Activated naive CD8-positive, alpha-beta T cell treated with anti-CD3 and anti-CD28 coated beads, Interleukin-2, amount 50 U/mL, for 24 hours (primary cell): ENCODE data around the gene GJB5.
A peak's percentile ranks its signal among the peaks of the same experiment; 100 is the strongest.

Source experiments
- ATAC-seq: fragments of 150-1000 bp; cut with Tn5 transposase; one replicate; pipeline ENCODE4 v1.10.0; 2021
- DNase-seq: peaks from one replicate; pipeline ENCODE4 v3.0.0; 2021
- H3K27ac Mint-ChIP-seq: one replicate; pipeline ENCODE4 v1.8.0; 2021; ENCODE audit warnings: mild to moderate bottlenecking, mixed read lengths
- H3K27me3 Mint-ChIP-seq: one replicate; pipeline ENCODE4 v1.8.0; 2021; ENCODE audit warnings: mixed read lengths
- H3K36me3 Mint-ChIP-seq: one replicate; pipeline ENCODE4 v1.8.0; 2021; ENCODE audit warnings: low read depth, mixed read lengths
- H3K4me1 Mint-ChIP-seq: one replicate; pipeline ENCODE4 v1.8.0; 2021; ENCODE audit warnings: mixed read lengths
- H3K4me3 Mint-ChIP-seq: one replicate; pipeline ENCODE4 v1.8.0; 2021; ENCODE audit warnings: mild to moderate bottlenecking, moderate library complexity, mixed read lengths
- H3K9me3 Mint-ChIP-seq: one replicate; pipeline ENCODE4 v1.8.0; 2021; ENCODE audit warnings: mixed read lengths

The GJB5 gene

GRCh38 chr1:34790985-34791384 lies 36.1 kb downstream of the GJB5 start:
- peaks cover 28% of the 10 kb centered on the region for H3K27me3 Mint-ChIP-seq
- no peak overlapping the region for H3K4me3 Mint-ChIP-seq
- H3K4me1 Mint-ChIP-seq: peaks cover 11% of the 10 kb centered on the region
- H3K9me3 Mint-ChIP-seq: no peaks in the 10 kb centered on the region
- H3K27ac Mint-ChIP-seq: no peak overlapping the region
- ATAC-seq (no peak), DNase-seq (no peak)
- no peaks in the 10 kb centered on the region for H3K36me3 Mint-ChIP-seq

DNA sequence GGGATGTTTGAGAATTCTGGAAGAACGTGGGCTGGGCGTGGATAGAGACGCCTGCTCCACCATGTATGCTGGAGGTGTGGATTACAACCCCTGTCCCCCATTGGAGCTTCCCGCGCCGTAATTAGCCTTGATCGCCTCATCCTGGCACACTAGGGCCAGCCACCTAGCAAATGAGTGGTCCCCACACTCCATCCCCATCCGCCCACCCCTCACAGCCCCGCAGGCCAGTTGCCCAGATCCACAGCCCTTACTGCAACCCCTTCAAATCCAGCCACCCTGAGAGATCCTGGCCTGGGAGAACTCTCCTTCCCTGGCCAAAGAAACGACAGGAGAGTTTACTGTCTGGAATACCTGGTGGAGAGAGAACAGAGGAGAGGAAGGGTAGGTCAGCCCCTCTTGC lies 37.6 kb downstream of the GJB5 start:
- no peak overlapping the region for H3K27ac Mint-ChIP-seq
- no peak overlapping the region for H3K4me3 Mint-ChIP-seq
- peaks cover 11% of the 10 kb centered on the region for H3K4me1 Mint-ChIP-seq
- H3K36me3 Mint-ChIP-seq: no peaks in the 10 kb centered on the region
- ATAC-seq (no peak), DNase-seq (no peak)
- no peaks in the 10 kb centered on the region for H3K9me3 Mint-ChIP-seq
- H3K27me3 Mint-ChIP-seq: peaks cover 22% of the 10 kb centered on the region

GRCh38 chr1:34792868-34793727 lies 38.3 kb downstream of the GJB5 start, which contains the start of gene GJA4:
Gene GJA4, plus strand, starts transcription at chr1:34792999. Its CDS starts 1,215 bp downstream, at chr1:34794214.
- no peak within 1 kb of the TSS for H3K27ac Mint-ChIP-seq
- H3K4me1 Mint-ChIP-seq: peaks cover 11% of the 10 kb centered on the region
- no peak for ATAC-seq
- no peaks in the 10 kb centered on the region for H3K36me3 Mint-ChIP-seq
- H3K4me3 Mint-ChIP-seq: no peak within 1 kb of the TSS
- DNase-seq: no peak
- peaks cover 22% of the 10 kb centered on the region for H3K27me3 Mint-ChIP-seq
- H3K9me3 Mint-ChIP-seq: no peaks in the 10 kb centered on the region

GRCh38 chr1:34794001-34794789 lies 39.3 kb downstream of the GJB5 start:
- Mint-ChIP-seq H3K4me3 (no peak overlapping the region), H3K27me3 (peaks cover 22% of the 10 kb centered on the region), H3K9me3 (no peaks in the 10 kb centered on the region), H3K27ac (no peak overlapping the region), H3K36me3 (no peaks in the 10 kb centered on the region), H3K4me1 (peaks cover 11% of the 10 kb centered on the region)
- ATAC-seq (no peak), DNase-seq (no peak)

GRCh38 chr1:34794790-34795180 lies 39.9 kb downstream of the GJB5 start:
- no peak for ATAC-seq
- H3K27me3 Mint-ChIP-seq: peaks cover 19% of the 10 kb centered on the region
- DNase-seq: no peak
- peaks cover 10% of the 10 kb centered on the region for H3K4me1 Mint-ChIP-seq
- no peak overlapping the region for H3K27ac Mint-ChIP-seq
- no peaks in the 10 kb centered on the region for H3K36me3 Mint-ChIP-seq
- no peaks in the 10 kb centered on the region for H3K9me3 Mint-ChIP-seq
- H3K4me3 Mint-ChIP-seq: no peak overlapping the region

DNA sequence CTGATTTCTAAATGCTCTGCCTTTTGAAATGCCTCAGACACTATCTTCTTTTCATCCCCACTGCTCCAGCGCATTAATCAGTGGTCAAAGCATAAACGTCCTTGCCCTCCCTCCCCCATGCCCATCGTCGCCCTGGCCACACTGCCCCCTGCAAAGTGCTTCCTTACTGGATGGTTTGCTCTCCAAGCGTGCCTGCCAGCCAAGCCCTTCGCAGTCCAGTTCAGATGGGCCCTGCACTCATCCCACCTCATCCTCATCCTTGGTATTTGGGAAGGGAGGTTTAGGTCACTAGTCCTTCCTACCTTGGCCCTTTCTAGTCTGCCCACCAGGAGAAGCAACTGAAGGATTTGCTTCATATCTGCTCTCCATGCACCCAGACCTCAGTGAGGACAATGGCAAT lies 41.1 kb downstream of the GJB5 start:
- H3K9me3 Mint-ChIP-seq: no peaks in the 10 kb centered on the region
- ATAC-seq (no peak), DNase-seq (no peak)
- peaks cover 16% of the 10 kb centered on the region for H3K4me1 Mint-ChIP-seq
- H3K27me3 Mint-ChIP-seq: peaks cover 13% of the 10 kb centered on the region
- no peaks in the 10 kb centered on the region for H3K36me3 Mint-ChIP-seq
- no peak overlapping the region for H3K27ac Mint-ChIP-seq
- H3K4me3 Mint-ChIP-seq: no peak overlapping the region

GRCh38 chr1:34796990-34797389 lies 42.1 kb downstream of the GJB5 start:
- H3K4me3 Mint-ChIP-seq: no peak overlapping the region
- no peak overlapping the region for H3K27ac Mint-ChIP-seq
- no peaks in the 10 kb centered on the region for H3K9me3 Mint-ChIP-seq
- ATAC-seq (peak; percentile 26), DNase-seq (no peak)
- H3K36me3 Mint-ChIP-seq: no peaks in the 10 kb centered on the region
- peaks cover 15% of the 10 kb centered on the region for H3K4me1 Mint-ChIP-seq
- H3K27me3 Mint-ChIP-seq: peaks cover 7% of the 10 kb centered on the region

- Mint-ChIP-seq H3K4me3 (no peak overlapping the region), H3K36me3 (peaks cover 8% of the 10 kb centered on the region), H3K9me3 (no peaks in the 10 kb centered on the region), H3K27me3 (no peaks in the 10 kb centered on the region), H3K4me1 (peaks cover 9% of the 10 kb centered on the region), H3K27ac (no peak overlapping the region)
- DNase-seq (no peak), ATAC-seq (peak; percentile 76)
Observed at GRCh38 chr1:34800214-34800613, 45.4 kb downstream of the GJB5 start.

- Mint-ChIP-seq H3K4me1 (peaks cover 9% of the 10 kb centered on the region), H3K27me3 (no peaks in the 10 kb centered on the region), H3K4me3 (no peak overlapping the region), H3K9me3 (no peaks in the 10 kb centered on the region), H3K36me3 (peaks cover 8% of the 10 kb centered on the region), H3K27ac (no peak overlapping the region)
- ATAC-seq (no peak), DNase-seq (no peak)
Observed at GRCh38 chr1:34803770-34804169, 48.9 kb downstream of the GJB5 start.

DNA sequence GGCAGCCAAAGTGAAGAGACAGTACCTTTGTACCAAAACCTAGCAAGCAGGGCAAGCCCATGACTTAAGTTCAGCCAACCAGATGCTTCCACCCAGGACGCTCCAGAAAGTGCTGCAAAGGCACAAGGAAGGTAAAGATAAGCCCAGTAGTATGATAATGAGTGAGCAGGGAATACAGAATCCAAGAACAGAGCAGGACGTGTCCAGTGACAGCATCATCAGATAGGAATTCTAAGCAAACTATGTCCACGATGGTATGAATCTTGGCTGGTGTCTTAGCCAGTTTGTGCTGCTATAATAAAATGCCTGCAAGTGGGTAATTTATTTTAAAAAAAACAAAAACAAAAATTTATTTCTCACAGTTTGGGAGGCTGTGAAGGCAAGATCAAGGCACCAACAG lies 51.5 kb downstream of the GJB5 start:
- Mint-ChIP-seq H3K9me3 (peaks cover 8% of the 10 kb centered on the region), H3K4me3 (no peak overlapping the region), H3K4me1 (no peaks in the 10 kb centered on the region), H3K27ac (no peak overlapping the region), H3K27me3 (no peaks in the 10 kb centered on the region), H3K36me3 (peaks cover 13% of the 10 kb centered on the region)
- ATAC-seq: no peak
- no peak for DNase-seq
